Measurements from ENCODE around the gene ADAMTS17. TPM values are rescaled to one million over a fixed set of nuclear protein-coding genes. Genes with fewer than 3 reads are reported as not detected.

Gene ADAMTS17
- total RNA-seq, 1 donor from 2014 or later: 17.0 TPM

DNA sequence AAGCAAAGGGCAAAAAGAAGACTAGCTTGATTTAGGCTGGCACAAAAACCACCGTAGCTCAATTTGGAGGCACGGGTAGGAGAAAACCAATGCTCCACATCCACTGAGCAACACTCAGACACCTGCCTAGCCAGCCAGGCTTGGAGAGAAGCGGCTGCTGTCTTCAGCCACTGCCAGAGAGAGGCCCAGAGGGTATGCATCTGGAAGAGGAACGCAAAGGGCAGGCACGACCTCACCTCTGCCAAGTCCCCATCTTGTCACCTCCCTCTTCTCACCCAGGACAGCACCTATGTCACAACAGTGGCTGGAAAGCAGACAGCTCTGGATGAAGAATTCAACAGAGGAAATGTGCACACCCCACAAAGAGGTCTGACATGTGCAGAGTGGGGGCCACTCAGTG, 93.5 kb downstream of the ADAMTS17 start:
- no peak for DNase-seq

DNA sequence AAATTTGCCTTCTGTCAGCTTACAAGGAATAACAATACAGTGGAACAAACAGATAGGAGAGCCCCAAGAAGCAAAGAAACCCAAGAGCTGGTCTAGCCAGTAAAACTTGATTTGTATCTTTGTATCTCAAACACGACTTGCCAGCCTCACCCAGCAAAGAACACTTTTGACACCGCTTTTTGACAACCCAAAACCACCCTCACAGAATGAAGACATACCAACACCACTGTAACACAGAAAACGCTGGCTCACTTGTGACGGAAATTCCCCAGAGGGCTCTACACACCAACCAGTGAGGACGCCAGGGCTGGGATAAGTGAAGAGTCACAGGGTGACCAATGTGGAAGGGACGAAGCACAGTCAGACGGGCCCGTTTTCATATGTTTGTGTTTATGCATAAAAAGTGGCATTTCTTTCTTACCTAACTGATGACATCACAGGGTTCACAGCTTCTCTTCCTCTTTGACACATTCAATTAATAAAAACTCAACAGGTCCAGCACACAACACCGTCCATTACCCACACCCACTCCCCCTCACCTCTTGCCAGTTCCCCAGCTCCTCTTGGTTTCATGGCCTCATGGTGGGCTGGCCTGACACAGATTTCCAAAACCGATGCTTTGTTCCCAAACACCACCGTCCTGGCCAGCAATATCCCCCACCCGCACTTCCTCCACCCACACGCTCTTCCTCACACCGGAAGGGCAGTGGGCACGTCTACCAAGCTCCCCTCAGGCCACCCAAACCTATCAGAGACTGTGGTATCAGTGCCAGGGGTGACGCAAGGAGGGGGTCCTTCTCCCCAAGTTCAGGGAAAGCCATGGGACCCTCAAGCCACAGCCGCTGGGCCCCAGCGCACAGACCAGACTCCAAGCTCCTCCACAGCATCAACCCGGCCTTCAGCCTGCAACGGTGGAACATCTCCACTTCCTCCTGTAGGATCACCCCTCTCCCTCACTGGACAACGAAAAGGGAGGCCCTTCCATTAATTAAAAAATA, 94.2 kb downstream of the ADAMTS17 start:
- DNase-seq: no peak

DNA sequence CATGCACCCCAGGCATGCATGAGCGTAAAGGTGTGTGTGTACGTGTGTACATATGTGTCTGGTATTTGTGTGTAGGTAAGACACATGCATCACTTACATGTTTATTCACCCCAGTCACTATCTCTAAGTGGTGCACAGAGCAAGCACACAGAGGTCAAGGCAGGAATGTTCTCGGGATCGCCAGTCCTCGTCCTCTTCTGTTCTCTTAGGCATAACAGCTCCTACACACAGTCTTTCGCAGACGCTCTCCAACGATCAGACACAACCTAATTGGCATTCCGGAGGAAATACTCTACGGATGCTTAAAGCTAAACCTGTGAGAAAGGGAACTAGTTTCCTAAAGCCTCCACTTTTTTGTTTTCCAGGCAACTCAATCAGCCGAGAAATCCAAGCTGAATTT, 95.9 kb downstream of the ADAMTS17 start:
- no peak for DNase-seq

DNA sequence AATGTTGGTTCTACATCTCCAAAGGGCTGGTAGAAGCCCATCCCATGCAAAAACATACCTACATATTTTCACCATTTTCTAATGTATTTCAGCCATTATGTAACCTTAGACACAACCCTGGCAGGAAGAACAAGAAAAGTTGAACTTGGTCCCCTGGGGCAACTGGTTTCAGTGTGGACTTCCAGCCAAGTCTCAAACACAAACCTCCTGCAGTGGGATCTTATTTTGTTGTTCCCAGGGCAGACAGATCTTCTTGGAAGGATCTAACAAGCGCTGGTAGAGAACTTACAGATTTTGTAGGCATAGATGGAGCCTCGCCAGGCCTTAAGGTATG, 96.3 kb downstream of the ADAMTS17 start:
- no peak for DNase-seq

DNA sequence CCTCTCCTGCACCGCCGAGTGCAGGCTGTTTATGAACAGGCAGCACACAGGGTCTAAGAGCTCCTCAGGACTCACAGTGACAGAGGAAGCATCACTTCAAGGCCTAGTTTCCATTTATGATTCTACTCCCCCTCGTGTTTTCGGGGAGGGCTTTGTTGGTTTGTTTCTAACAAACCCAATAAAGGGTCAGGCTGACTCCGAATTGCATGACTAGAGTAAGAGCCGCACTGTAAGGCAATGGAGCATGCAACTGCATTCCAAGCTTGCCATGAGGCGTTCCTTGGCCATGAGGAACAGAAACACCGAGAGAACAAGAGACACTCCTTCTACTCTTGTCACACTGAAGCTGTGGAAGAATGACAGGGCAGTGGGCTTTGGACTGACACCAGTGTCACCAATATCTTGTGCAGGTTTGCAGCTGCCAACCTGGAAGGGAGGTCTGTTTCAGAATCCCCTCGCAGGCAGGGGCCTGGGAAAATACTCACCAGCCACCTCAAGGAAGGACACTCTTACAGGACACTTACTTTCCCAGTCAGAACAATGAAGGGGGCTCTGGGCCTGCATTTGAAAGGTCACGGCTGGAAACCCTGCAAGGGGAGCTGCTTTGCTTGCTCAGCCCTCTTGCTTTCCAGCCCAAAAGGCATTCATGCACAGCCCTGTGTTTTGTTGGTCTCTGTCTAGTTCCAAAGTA, 96.8 kb downstream of the ADAMTS17 start:
- no peak for DNase-seq

DNA sequence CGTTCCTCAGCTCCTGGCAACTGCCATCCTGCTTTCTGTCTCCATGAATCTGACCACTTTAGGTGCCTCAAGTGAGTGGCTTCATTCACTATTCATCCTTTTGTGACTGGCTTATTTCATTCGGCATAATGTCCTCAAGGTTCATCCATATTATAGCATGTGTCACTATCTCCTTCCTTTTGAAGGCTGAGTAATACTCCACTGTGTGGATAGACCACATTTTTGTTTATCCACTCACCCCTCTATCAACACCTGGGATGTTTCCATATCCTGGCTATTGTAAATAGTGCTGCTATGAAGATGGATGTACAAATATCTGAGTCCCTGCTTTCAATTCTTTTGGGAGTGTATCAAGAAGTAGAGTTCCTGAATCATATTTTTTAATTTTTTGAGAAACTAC, 98.8 kb downstream of the ADAMTS17 start:
- DNase-seq: no peak

DNA sequence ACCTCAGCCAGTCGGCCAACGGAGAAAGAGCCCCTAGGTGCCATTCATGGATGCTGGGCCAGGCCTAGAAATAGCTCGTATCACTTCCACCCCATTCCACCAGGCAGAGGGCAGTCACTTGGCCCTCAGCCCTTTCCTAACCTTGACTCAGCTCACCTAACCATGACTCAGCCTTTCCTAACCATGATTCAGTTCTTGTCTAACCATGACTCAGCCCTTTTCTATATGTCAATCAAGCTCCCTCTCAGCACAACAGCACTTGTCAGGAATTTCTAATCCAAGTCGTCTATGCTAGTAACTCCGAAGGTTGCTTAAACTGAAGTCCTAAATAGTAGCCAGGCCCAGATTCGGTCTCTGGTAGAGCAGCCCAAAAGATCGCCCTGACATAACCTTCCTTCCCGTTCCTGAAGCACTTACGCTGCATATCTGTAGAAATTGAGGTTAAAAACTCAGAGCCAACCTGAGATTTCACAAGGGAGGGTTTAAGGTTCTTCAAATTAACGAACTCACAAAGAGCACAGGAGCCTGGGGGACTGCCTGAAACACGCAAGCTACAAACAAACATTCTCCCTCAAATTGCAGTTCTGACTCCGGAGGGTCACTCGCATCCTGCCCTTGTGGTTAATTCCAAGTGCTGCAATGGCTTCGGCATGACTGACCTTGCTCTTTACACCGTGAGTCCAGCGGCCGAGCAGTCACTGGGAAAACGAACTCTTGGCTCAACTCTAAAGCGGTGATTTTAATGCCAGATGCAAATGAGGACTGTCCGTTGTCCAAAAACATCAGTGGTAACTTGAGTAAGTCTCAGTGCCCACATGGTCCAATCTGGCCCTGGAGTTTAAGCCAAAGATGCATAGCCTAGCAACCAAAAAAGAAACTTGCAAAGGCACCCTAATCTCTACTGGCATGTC, 99.9 kb downstream of the ADAMTS17 start:
- no peak for DNase-seq

DNA sequence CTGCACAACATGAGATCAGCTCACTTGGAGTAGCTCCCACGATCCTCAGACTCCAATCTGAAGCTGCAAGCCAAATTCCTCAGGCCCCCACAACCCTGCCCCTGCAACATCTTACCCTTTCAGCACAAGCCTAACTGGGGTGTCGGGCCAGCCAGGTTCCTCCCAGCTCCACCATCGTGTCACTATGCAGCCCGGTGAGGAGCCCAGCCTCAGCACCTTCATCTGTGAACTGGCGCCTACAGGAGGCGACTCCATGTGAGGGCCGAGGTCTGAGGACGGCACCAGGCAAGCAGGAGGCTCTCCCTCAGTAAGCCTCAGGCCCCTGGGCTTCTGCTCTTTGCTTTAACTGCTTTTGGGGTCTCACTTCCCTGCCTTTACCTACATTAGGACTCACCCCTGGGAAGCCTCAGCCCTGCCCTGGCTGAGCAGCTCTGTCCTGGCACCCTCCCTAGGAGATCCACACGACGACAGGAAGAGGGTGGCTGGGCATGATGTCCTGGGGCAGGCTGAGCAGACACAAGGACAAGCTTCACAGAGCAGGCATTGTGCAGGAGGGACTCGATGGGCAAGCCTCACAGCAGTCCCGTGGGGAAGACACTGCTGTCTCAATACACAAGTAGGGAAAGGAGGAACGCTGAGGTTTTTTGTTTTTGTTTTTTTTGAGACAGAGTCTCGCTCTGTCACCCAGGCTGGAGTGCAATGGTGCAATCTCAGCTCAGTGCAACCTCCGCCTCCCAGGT, 104.6 kb downstream of the ADAMTS17 start:
- no peak for DNase-seq

DNA sequence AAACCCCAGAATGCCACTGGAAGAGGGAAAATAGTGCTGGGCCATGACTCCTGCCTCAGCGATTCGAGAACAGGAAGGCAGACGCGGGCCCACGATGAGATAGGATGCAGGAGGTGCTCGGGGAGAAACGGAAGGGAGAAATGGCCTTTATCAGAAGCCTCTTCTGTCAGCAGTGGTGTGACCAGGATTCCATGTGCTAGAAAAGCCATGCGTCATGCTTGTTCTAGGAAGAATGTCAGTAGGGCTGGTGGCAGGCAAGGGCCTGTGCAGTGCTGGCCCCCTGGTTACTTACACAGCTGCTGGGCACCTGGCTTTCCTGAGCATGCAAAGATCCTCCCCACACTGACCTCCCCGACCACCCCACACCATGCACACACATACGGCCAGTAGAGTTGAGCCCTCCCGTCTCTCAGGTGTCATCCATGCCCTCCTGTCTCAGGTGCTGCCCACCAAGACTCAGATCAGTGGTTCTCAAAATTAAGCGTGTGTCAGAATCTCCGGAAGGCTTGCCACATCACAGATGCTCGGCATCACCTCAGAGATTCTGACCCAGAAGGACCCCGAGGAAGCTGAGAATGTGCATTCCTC, 106.7 kb downstream of the ADAMTS17 start:
- peak; percentile 83 for DNase-seq

DNA sequence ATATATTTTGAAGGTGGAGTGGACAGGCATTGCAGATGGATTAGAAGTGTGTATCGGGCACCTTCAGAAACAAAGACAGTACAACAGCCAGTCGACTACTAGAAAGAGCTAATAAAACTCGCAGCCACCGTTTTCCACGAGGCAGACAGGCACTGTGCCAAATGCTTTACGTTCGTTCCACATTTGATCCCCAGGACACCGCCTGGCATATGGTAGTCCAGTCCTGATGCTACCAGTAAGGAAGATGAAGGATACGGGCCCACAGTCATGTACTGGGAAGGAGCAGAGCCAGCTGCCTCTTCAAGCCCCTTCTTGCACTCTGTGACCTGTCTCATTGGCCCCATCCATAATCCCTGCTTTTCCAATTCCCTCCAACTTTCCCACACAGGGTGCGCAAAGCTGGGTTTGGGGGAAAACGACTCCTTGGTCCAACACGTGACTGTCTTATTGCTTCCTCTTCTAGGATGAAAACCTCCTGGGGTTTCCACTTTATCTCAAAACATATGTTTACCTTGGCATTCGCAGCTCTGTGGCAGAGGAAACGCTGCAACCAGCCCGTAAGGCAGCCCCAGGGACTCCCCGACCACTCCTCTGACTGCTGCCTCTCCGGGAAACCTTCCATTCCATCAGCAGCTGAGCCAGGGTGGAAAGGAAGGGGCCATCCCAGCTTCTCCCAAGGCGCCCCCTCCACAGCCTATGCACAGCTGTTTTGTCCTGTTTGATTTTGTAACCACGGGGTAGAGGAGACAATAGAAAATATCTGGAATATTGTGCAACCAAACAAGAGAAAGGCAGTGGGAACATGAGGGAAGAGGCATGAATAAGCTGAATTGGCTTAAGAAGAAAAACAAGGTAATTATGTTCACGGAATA, 107.4 kb downstream of the ADAMTS17 start:
- DNase-seq: peak; percentile 84

DNA sequence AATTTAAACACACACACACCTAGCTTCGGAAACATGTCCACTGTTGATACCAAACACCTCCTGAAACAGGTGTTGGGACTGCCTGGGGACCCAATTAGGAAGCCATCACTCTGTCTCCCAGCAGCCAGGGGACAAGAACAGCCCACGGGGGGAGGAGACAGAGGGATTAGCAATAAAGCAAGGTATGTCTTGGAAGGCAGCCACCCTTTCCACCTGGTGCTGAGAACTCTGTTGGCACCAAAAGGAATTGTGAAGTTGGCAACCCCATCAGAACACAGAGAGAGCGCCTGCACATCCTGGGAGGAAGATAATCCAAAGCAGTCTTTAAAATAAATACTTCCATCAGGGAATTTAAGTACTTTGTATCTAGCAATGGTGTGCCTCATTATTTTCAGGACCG, 111.0 kb downstream of the ADAMTS17 start:
- DNase-seq: no peak

DNA sequence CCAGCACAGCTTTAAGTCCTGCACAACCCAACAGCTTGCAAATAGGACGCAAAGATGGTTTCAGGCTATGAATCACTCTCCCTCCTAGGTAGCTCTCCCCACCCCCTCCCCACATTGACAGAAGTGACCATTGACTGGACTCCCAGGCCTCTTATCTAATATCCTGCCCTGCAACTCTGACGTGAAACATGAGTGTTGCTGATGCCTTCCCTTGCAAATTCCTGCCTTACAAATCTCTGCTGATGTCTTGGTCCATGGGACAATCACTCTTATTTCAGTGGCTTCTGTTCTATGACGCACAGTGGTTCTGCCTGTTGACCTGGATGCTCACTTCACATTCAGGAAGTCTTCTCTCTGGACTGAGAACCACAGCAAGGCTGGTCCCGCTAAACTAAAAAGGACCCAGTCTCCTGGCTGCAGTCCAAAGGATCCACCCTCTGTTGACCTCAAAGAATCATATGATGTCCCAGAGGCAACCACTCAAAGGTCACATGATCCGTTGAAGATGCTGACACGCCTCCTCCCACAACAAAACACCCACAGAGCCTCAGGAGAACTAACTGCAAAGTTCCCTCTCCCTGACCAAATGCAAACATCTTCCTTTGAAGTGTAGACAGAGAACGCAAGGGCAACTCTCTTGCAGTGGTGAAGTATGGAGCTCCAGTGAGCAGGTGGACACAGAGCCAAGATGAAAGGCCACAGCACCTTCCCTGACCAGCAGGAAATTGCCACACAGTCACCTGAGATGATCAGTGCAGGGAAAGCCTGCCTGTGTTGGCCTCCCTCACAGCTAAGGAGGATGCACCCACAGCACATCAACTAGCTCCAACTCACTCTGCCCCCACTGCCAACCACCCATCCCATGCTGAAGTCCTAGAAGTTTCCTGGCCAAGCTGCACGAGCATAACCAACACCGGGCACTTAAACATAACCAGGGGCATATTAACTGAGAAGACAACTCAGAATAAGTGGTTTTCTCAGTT, 112.3 kb downstream of the ADAMTS17 start:
- no peak for DNase-seq

DNA sequence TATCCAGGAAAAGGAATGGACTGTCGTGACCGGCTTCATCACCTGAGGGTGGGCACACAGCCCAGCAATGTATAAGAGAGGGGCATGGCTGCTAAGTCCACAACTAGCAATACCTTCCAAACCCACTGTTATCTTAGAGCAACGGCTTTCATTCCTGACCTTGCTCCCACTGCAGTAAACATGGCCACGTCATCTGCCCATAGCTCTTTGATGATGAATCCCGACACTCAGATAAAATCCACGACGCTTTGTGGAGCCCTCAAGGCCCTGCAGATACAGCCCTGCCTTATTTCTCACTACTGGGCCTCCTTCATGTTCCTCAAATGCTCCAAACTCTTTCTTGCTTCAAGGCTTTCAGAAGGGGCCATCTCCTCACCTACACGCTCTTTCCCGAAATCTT, 114.0 kb downstream of the ADAMTS17 start:
- no peak for DNase-seq

DNA sequence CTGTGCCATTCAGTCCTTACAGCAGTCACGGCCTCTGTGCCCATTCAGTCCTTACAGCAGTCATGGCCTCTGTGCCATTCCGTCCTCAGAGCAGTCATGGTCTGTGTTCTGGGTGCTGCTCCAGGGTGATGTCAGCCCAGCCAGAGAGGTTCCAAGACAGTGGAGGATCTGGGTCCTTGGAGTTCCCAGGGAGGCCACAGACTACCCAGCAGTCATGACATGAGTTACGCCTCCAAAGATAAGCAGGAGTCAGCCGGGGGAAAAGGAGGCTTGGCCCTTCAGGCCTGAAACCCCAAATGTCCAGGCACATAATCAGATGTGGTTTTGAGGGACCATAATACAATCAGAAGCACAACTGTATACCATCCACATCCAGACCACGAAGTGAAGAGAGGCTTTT, 115.7 kb downstream of the ADAMTS17 start:
- DNase-seq: no peak

DNA sequence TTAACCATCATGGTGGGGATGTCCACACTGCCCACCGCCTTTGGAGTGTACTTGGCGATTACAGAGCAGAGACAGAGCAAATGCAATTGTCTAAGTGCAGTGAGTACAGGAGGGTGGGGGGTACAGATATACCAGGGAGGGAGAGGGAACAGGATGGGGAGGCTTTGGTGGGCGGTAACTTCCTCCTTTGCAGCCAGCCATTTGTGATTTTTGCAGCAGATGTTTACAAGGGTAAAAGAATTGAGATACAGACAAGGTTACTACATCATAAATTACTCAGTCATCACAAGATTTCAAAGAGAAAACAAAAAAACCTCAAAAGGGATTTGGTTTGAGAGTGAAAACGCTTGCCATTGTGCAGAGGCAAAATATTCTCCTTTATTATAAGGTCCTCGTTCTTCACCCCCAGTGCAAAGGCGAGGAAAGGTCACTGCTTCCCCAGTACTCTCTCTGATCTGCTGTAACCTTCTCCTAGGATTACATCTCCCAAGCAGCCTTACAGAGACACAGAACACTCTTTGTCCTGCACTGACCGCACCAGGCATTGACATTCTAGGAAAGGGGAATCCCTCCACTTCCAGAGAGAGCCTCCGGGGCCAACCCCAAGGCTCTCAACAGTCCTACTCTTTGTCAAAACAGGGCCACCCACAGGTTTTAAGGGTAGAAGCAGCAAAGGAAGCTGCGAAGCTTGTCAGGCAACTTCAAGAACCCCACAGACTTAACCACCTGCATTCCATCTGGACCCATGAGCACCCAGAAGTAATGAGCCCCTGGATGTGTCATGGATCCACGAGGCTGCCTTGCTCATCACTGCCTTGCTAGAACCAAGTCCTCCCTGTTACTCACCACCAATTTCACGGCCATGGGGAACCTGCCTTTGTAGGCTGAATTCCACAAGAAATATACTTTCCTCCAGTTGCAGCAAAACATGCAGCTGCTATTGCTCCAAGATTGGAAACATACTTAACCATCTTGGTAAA, 117.3 kb downstream of the ADAMTS17 start:
- DNase-seq: no peak

DNA sequence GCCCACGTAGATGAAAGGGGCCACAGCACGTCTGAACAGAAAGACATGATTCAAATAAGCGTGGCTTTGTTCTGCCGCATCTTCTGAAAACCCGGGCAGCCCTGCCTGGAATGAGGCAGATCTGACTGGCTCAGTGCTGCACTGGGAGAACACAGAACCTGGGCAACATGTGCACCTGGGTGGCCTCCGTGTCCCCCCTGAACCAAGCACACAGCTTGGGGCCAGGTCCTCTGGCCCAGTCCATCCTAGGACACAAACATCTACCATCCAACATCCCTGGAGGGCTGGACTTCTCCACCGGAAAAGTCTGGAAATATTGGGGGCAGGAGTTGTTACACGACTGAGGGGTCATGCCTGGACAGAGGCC, 119.4 kb downstream of the ADAMTS17 start:
- DNase-seq: no peak

DNA sequence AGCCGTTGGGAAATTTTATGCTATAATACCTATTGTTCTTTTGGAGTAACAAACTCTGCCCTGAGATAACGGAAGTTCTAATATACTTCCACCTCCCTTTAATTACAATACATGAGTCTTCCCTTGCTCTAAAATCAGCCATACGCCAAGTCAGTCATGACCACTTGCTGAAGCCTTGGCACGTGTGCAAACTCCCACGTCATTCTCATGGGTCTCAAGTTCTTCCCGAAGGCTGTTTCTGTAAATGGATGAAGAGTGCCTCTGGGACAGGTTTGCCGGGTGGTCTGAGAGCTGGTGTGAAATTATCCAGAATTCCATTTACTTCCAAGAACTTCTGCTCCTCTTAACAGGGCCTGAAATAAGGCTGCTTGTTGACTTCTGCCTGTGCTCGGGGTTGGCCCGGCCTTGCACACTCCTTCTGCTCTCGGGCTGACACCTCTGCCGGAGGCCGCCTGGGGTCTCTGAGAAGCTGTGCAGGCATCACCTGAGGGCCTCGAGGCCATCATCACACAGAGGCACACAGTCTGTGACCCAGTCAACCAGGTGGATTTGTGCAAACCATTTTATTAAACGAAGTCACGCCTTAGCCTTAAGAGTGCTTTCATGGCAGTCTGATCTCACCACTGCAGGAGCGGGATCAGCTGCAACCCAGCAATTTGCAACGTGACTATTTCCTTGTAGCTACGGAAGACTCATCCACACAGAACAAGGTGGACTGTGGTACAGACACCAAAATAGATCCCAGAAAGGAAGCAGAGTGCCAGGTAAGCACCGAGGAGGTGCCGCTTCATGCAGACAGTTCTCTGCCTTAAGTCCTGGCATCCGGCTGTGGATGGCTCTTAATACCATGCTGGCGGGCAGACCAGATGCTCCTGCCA, 120.1 kb downstream of the ADAMTS17 start:
- peak; percentile 21 for DNase-seq

All from skin of body (tissue), 2 donors.